Stimulated activated CD4-positive, alpha-beta T cell treated with anti-CD3 and anti-CD28 coated beads, Interleukin-1b, Interleukin-23, amount 100 ng/mL, for 48 hours (primary cell): ENCODE measurements around the gene TDRD12.
"Not testable (repeated sequence)": the region's sequence is repeated elsewhere in the genome, so short reads cannot be mapped to it uniquely, and the experiment has no call there.

Experiments used
- DNase-seq: peaks from one replicate; pipeline ENCODE4 v3.0.0-alpha.2; 2020

Gene TDRD12

DNA sequence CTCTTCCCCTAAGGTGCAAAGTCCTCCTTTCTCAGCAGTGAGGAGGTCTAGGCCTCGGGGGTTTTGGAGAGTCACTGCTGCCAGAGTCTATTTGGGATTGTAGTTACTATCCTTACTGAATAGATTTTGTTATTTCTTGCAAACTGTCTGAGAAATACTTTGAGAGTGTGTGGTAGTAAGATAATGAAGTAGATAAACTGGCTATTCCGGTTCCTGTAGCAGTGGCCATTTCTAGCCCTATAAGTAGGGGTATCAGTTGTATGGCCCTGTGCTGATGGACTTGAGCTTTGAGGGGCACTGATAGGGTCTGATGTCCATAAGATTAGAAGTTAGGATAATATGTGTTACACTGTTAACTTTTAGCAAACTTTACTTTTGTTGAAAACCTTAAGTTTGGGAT is 25.3 kb upstream of the TDRD12 start:
- not testable (repeated sequence) for DNase-seq

DNA sequence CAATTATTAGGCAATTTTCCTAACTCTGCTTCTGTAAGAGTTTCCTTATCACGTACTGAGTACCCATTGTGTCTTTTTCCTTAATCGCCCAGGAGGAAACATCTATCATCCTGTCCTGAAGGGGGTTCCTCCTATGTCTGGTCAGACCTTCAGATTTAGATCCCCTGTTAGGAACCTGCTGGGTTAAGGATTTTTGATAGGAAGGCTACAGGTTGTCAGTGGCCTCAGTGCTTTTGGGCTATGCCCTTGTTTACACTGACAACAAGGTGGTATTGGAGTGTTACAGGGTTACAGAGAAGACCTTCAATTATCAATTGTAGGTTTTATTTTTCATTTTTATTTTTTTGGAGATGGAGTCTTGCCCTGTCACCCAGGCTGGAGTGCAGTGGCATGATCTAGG is 24.7 kb upstream of the TDRD12 start:
- not testable (repeated sequence) for DNase-seq

DNA sequence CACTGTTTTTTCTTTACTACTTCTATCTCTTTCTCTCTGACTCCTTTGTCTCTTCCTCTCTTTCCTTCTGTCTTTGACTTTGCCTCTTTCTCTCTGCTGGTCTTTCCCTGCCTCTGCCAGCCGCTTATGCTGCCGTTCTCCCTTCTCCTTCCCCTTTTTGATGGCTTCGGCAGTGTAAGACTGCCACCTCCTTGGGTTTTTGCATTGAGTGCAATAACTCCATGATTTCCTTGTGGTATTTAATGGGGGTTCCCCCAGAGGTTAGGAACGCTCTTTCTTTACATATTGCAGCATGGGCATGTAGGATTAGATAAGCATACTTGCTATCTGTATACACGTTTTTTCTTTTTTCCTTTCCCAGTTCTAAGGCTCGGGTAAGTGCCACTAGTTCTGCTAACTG is 24.1 kb upstream of the TDRD12 start:
- DNase-seq, result not testable (repeated sequence)

DNA sequence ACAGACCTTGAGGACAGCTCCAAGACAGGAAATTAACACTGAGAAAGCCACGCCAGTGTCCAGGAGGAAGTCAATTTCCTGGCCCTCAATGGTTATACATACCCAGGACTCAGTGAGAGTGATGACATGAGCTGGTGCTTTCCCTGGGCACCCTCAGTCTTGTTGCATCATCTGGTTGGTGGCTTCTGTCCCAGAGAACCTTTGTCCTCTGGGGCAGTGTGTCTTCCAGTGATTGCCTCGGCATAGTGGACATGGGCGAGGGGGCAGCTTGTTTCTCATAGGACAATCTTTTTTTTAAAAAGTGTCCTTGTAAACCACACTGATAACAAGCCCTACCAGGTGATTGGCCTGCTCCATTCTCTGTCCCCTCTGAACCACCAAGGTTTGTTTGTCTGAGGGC is 22.8 kb upstream of the TDRD12 start:
- not testable (repeated sequence) for DNase-seq

DNA sequence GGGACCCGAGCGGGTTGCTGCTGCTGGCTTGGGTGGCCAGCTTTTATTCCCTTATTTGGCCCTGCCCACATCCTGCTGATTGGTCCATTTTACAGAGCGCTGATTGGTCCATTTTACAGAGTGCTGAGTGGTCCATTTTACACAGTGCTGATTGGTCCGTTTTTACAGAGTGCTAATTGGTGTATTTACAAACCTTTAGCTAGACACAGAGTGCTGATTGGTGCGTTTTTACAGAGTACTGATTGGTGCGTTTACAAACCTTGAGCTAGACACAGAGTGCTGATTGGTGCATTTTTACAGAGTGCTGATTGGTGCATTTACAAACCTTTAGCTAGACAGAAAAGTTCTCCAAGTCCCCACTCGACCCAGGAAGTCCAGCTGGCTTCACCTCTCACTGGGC is 19.4 kb upstream of the TDRD12 start:
- not testable (repeated sequence) for DNase-seq

DNA sequence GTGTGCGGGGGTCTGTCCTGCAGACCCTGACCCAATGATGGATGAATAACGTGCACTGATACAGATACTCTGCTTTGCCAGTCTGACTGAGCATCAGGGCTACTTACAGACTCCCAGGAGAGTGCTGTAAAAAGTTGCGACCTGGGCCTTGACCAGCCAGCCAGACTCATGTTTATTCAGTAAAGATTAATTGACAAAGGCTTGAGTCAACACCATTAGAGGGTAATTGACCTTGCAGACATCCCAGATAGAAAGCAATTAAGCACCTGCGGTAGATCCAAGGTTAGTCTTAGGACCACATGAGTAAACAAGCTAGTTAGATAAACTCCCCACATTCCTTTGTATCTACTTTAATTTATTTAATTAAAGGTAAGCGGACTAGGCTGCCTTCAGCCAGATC is 17.6 kb upstream of the TDRD12 start:
- DNase-seq, result no peak

DNA sequence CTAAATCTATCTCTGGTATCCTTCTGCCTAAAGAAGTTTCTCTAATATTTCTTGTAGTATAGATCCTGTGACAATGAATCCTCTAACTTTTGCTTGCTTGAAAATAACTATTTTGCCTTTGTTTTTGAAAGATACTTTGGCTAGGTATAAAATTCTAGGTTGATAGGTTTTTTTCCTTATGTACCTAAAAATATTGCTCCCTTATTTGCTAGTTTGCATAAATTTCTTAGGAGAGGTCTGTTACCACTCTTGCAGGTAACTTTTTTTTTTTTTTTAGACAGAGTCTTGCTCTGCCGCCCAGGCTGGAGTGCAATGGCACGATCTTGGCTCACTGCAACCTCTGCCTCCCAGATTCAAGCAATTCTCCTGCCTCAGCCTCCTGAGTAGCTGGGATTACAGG is 15.6 kb upstream of the TDRD12 start:
- not testable (repeated sequence) for DNase-seq

DNA sequence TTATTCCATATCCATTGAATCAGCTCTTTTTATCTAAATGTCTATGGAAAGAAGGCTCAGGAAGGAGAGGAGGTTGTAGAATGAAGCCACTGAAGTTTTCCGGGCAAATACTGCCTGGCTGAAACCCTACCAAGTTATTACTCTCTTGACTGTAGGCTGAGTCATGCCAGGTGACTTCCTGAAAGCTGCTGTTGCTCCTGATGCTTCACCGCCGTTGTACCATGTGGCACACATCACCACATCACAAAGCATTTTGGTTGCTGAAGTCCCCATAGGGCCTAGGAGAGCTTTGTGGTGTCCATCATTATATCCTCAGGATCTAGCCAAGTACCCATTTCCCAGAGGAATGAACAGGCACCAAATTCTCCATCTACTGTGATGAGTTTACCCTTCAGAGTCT is 11.1 kb upstream of the TDRD12 start:
- peak; percentile 46 for DNase-seq

DNA sequence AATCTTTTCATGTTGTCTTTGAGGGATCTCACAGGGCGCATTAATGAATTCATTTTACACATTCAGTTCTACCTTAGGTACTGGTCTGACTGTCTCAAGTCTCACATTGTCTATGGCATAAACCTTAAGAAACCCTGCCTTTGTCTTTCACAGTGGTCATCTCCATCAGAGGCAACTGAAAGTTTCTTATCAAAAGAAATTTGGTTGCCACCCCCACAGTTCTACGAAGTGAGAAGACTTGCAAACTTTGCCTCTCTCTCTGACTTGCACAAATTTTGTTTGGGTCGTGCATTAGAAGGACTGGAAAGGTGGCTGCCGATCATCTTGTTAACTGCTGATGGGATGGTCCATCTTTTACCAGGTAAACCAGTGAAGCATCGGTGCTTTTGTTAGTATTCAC is 10.5 kb upstream of the TDRD12 start:
- no peak for DNase-seq

DNA sequence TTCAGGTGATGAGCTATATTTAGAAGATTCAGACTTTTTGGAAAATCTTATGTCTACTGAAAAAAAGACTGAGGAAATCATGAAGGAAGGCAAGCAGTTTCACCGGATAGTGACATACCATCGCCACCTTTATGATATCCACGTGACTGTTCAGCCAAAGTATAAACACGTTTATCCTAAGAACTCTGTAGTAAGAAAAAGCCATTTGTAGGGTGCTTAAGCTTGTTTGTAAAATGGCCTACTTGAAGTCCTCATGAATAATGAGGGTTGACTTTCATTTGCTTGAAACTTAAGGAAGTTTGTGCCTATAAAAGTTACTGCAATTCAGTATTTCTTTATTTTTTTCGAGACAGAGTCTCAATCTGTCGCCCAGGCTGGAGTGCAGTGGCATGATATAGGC is 7.8 kb upstream of the TDRD12 start:
- DNase-seq, result no peak

DNA sequence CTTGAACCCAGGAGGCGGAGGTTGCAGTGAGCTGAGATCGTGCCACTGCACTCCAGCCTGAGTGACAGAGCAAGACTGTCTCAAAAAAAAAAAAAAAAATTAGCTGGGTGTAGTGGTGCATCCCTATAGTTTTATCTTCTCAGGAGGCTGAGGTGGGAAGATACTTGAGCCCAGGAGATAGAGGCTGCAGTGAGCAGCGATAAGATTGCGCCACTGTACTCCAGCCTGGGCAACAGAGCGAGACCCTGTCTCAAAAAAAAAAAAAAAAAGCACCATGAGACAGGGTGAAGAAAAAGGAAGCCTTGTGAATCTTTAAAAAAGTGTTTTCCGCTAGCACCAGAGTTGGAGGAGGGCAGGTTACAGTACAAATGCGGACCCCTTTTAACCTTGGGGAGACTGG is 3.4 kb upstream of the TDRD12 start:
- not testable (repeated sequence) for DNase-seq

DNA sequence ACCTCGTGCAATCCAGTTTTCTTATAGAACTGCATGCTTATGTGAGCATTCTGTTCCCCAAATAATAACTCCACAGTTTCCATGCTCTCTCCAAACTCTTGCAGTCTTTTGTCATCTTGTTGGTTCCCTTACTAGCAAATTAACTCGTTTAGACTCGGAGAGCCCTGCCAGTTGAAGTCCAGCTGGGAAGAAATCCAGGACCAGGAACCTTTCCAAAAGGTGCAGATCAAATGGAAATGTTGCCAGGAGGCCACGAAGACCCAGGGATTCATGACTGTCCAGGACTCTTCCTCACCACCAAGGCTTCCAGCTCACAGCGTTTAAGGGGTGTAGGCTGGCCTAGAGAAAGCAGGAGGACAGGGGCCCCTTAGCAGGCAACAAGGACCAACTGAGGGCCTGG is 2.1 kb upstream of the TDRD12 start:
- no peak for DNase-seq

DNA sequence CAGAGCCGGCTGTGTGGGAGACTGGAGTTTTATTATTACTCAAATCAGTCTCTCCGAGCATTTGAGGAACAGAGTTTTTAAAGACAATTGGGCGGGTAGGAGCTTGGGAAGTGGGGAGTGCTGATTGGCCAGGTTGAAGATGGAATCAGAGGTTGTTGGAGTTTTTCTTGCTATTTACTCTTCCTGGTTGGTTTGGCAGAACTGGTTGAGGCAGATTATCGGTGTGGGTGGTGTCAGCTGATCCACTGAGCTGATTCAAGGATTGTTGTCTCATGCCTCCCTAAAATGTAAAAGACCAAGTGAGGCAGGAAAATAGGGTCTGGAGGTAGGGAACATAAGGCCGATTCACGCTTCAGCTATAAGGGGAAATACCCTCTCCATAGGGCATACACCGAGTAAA is 1.3 kb upstream of the TDRD12 start:
- no peak for DNase-seq

DNA sequence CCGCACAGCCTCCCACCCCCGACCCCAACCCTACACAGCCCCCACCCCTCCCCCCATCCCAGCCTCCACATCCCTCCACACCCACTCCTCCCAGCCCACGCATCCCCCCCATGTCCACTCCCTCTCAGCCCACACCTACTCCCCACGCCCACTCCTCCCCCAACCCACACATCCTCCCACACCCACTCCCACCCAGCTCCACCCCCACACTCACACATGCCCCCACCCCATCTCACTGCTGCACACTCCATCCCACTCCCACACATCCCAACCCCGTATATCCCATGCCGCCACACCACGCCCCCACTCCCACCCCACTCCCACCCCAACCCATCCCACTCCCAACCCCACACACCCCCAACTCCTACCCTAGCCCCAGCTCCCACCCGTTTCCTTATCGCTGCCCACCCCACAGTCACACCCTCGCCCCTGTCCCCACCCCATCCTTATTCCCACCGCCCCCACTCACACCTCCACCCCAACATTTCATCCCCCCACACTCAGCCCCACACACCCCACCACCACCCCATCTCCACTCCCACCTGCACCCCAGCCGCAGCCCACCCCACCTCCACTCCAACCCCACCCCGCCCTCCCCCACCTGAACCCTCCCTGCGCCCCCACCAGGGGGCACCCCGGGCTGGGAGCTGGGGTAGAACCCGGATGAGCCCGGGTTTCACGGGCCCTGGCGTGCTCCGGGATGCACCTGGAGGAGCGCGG is 809 bp downstream of the TDRD12 start:
- DNase-seq, result no peak

DNA sequence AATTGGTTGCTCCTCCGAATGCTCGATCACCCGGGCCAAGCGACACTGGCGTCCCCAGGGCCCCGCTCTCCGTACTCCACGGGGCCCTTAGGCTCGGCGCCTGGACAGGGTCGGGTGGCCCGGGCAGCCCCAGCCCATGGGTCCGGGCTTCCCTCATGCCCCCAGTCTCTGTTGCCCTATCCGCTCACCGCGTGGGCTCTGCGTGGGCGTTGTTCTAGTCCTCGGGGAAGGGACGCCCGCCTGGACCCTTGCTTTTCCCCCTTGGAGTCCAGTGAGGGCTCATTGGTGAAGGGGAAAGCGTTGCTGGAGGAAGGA is 1.3 kb downstream of the TDRD12 start:
- no peak for DNase-seq

DNA sequence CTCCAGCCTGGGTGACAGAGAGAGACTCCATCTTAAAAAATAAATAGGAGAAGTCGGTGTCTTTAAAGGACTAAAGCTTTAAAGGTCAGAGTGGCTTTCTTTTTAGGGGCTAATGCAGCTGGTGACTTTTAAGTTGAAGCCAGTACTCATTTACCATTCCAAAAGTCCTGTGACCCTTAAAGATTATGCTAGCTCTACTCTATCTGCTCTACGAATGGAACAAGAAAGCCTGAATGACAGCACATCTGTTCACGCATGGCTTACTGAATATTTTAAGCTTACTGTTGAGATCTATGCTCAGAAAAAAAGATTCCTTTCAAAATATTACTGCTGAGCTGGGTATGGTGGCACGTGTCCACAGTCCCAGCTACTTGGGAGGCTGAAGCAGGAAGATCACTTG is 16.4 kb downstream of the TDRD12 start:
- DNase-seq, result no peak

DNA sequence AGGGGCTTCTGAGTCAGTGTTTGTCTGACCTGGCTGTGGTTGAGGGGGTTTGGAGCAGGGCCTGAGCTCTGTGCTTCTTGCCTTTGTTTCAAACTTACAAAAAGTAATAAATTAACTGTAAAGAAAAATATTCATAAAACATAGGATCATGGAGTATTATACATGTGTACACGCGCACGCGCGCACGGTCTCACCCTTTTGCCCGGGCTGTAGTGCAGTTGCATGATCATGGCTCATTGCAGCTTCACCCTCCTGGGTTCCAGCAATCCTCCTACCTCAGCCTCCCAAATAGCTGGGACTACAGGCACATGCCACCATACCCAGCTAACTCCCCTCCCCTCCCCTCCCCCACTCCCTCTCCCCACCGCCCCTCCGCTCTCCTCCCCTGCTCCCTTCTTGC is 23.5 kb downstream of the TDRD12 start:
- no peak for DNase-seq

DNA sequence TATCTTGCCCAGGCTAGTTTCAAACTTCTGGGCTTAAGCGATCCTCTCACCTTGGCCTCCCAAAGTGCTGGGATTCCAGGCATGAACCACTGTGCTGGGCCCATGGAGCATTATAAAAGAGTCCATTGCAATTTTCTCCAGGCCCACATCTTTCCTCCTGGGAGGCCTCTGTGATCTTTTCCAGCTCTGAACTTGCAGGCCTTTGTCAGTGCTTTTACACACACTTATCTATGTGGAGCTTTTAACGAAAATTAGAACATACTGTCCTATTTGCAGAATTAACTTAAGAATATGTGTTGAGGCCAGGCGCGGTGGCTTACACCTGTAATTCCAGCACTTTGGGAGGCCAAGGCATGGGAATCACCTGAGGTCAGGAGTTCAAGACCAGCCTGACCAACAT is 23.9 kb downstream of the TDRD12 start:
- no peak for DNase-seq

DNA sequence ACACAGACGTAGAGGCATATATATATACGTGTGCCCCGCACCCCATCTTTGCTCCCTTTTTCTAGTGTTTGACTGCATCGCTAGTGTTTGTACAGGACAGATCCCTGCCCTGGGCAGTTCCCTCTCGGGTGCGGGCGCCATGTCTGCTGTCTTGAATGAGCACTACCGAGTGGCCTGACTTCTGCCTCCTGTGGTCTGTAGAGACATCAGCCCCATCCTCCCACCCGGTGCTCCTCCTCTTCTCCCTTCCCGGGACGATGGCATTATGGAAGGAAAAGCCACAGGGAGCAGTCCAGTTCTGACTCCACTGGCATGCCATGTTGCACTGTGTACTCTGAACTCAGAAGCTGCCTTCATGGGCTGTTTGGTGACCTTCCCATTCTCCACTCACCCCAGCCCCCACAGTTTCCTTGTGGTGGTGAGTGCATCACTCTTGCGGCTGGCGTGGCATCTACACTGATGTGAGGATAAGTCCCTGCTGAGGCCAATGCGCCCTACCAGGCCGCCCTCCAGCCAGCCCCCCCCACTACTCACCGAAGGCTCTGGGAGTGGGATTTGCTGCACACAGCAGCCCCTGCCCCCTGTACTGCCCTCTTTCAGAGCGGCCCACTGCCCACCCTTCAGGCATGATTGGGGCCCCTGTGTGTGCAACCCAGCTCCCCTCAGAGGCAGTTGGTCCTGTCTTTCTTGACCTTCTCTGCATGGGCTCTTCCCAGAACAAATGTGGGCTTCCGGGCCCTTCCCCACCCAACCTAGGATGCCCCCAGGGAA is 25.2 kb downstream of the TDRD12 start:
- no peak for DNase-seq

DNA sequence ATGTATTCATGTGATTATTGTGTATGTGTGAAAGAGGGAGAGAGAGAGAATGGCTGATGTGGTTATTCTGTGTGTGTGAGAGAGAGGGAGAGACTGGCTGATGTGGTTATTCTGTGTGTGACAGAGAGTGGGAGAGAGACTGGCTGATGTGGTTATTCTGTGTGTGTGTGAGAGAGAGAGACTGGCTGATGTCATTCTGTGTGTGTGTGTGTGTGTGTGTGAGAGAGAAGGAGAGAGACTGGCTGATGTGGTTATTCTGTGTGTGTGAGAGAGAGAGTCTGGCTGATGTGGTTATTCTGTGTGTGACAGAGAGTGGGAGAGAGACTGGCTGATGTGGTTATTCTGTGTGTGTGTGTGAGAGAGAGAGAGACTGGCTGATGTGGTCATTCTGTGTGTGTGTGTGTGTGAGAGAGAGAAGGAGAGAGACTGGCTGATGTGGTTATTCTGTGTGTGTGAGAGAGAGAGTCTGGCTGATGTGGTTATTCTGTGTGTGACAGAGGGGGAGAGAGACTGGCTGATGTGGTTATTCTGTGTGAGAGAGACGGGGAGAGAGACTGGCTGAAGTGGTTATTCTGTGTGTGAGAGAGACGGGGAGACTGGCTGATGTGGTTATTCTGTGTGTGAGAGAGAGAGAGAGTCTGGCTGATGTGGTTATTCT is 26.2 kb downstream of the TDRD12 start:
- DNase-seq, result not testable (repeated sequence)

DNA sequence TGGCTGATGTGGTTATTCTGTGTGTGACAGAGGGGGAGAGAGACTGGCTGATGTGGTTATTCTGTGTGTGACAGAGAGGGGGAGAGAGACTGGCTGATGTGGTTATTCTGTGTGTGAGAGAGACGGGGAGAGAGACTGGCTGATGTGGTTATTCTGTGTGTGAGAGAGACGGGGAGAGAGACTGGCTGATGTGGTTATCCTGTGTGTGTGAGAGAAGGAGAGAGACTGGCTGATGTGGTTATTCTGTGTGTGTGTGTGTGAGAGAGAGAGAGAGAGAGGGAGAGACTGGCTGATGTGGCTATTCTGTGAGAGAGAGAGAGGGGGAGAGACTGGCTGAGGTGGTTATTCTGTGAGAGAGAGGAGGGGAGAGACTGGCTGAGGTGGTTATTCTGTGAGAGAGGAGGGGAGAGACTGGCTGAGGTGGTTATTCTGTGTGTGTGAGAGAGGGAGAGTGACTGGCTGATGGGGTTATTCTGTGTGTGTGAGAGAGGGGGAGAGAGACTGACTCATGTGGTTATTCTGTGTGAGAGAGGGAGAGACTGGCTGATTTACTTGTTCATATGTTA is 27.1 kb downstream of the TDRD12 start:
- DNase-seq, result peak; percentile 39

DNA sequence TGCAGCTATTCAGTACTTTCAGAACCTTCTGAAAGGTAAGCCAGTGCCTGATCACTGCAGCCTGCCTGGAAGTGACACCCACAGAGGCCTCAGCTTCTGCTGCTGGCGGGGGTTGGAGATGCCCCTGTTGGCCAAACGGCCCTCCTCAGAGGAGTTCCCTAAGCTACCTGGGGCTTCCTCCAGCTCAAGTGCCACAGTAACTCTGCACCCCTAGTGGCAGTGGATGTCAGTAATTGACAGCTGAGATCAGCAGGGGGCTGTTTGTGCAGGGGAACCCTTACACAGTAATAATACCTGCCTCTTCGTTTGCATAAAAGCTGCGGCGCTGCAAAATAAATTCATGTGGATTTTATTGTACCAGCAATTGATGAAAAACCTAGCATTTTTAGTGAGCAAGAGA is 28.9 kb downstream of the TDRD12 start:
- DNase-seq, result no peak

DNA sequence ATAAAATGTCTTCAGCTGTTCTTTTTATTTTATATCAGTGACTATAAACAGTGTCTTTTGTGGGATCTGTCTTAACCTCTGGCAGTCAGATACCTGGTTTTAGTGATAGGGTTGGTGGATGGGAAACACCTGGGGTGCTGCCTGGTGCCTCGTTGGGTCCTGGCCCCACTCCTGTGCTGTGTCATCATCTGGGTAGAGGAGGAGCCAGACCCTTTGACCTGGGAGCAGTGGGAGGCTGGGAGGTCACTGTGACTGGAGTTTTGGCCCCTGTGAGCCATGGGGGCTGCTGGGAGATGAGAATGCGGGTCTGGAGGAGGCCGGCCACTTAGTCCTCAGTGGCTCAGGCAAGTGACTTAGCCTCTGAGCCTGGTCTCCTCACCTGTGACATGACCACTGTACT is 29.4 kb downstream of the TDRD12 start:
- no peak for DNase-seq

DNA sequence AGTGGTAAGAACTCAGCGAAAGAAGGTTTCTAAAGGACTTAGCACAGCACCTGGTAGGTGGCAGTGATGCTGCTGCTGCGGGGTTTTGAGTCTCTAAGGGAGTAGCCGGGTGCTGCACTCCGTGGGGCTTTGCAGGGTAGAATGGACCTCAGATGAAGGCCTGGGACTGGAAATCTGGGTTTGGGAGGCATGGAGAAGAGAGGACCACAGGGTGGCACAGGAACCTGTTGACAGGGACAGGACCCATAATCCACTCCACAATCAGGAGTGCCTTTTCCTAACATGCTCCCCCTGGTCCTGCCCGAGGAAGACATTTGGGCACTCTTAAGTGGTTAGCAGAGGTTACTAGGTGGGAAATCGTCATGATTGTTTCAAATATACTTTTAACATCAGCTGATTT is 29.8 kb downstream of the TDRD12 start:
- no peak for DNase-seq
